Hepatic stellate cell (primary cell): Measurements from ENCODE around the gene NPRL2.
A peak's percentile ranks its signal among the peaks of the same experiment; 100 is the strongest.

ENCODE experiments used
- DNase-seq: peaks from one replicate; pipeline ENCODE4 v3.0.0; 2011; ENCODE audit warnings: low spot score

The NPRL2 gene

DNA sequence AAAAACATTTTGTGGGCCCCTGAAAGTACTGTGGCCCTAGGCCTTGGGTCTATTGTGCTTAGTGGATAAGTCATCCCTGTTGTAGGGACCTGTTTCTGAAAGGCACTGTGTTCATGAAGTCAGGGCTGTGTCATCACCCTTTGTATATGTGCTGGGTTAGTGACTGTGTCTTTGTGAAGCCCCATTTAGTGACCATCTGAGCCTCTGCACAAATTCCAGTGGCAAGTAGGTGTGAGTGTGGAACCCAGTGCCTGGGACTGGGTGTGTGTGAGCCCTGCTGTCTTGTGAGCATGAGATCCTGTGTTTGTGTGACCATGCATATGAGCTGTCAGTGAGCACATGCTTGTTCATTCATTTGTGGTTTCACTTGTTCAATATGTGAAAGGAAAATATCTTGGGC, 46.0 kb downstream of the NPRL2 start:
- no peak for DNase-seq

DNA sequence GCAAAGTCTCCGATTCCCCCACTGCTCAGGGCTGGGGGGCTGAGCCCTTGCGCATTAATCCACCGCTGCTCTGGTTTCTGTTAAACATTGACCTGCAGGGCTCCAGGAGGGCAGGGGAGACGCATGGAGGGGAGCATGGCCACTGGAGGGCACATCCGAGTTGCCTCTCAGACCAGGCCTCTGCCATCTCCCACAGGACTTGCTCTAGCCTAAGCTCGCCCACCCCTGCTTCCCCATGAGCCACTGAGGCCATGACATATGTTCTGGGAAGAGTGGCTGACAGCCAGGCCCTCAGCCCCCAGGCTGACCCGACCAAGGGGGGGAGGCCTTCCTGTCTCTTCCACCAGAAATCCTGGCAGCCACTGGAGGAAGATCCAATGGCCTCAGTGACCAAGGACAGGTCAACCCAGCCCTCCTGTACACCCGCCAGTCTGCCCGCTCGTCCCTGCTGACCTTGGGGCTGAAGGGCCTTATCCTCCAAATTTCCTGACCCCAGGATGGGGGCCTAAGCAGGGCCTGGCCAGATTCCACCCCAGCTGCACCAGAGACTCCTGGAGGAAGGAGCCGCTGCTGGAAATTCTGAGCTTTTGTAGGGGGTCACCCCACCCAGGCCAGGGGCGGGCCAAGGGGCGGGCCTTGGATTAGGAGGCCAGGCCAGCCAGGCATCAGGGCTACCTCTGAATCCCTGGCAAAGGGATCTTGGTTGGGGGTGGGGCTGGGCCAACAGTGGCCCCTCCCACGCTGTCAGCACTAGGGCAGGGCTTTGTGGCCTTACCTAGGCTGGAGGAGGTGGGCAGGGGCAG, 47.4 kb downstream of the NPRL2 start, which contains the start of gene HYAL1:
Gene HYAL1, minus strand, starts transcription at position 562 of the 803 bp plus-strand sequence. CDS start 618 bp downstream, outside the sequence.
- no peak for DNase-seq

DNA sequence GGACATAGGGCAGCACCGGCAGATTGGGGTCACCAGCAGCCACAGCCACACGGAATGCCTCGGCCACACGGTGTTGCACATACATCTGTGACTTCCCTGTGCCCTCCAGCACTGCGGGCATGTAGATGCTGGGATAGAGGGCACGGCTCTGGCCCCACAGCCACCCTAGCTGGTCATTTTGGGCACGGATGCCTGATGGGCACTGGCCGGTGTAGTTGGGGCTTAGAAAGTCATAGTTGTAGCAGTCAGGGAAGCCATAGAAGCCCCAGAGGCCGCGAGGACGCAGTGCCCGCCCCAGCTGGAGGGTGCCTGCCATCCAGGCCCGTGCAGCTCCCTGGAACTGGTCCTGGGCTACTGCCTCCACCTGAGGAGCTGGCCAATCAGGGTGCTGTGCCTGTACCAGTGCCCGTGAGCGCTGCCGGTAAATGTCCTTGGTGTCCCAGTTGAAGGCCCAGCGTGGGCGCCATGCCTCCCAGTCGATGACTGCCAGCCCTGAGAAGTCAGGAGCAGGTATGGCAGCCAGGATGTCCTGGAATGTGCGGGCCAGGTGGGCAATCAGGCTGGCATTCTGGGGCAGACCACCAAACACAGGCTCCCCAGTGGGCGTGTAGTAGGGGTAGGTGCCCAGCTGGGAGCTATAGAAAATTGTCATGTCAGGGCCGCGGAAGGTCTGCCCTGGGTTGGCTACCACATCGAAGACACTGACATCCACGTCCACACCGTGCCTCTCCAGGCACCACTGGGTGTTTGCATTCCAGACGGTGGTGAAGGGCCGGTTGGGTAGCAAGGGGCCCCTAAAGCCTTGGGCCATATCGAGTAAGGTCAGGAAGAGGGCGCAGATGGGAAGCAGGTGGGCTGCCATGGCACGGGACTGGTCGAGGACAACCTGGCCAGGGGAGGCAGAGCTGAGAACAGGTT, 48.2 kb downstream of the NPRL2 start:
- no peak for DNase-seq

DNA sequence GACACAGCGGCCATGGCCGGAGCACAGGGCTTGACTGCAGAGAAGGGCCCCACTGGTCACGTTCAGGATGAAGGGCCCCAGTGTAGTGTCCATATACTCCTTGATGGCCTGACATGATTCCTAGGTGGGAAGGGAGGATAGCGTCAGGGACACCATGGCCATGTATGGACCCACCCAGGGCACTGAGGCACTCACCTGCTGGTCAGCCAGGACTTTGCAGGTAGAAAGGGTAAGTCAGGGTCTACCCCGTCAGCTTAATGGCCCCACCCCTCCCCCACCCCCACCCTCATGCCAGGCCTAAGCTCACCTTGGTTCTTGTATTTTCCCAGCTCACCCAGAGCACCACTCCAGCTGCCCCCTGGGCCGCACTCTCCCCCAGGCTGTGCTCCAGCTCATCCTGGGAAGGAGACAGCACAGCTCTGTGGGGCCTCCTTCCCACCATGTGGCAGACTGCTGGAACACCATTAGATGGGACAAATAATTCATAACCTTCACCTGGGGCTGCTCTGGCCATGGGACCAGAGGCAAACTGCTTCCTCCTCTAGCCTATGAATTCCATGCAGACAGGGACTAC, 49.8 kb downstream of the NPRL2 start:
- no peak for DNase-seq

DNA sequence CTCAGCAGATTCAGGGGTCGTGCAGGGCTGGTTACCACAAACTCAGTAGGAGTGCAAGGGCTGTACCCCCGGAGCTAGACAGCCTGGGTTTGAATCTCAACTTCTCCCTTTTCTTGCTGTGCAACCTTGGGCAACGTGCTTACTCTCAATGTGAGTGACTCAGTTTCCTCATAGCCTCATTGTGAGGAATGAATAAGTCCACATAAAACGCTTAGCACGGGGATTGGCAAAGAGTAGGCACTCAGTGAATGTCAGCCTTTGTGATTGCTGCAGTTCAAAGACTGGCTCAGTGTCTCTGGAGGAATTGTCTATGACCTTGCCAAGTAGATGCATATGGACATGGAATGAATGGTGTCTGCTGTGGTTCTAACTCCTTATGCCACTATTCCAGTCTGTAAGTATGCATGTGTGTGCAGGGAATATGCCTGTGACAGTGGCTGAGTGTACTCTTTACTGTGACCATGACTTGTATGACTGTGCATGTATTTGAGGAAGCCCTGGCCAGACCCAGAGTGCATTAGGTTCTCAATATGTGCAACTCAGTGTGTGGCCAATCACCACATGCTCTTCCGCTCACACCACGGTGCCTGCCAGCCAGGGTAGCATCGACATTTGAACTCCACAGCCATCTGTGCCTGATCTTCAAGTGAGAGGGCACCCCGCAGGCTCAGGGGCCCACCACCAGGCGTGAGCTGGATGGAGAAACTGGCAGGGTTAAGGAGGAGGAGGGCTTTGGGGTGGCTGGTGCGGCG, 50.5 kb downstream of the NPRL2 start:
- no peak for DNase-seq

DNA sequence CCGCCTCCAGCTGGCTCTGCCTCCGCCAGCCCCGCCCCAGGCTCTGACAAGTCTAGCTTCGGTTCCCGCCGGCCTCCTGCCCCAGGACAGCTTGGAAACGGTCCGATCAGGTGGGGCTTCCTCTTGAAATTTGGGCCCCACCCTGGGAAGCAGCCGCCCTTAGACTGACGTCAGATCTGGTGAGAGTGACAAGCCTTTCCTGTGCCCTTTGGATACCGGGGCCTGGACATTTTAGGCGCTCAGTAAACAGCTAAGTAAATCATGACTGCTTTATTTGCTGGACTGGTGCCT, 51.0 kb downstream of the NPRL2 start:
- DNase-seq, result no peak

DNA sequence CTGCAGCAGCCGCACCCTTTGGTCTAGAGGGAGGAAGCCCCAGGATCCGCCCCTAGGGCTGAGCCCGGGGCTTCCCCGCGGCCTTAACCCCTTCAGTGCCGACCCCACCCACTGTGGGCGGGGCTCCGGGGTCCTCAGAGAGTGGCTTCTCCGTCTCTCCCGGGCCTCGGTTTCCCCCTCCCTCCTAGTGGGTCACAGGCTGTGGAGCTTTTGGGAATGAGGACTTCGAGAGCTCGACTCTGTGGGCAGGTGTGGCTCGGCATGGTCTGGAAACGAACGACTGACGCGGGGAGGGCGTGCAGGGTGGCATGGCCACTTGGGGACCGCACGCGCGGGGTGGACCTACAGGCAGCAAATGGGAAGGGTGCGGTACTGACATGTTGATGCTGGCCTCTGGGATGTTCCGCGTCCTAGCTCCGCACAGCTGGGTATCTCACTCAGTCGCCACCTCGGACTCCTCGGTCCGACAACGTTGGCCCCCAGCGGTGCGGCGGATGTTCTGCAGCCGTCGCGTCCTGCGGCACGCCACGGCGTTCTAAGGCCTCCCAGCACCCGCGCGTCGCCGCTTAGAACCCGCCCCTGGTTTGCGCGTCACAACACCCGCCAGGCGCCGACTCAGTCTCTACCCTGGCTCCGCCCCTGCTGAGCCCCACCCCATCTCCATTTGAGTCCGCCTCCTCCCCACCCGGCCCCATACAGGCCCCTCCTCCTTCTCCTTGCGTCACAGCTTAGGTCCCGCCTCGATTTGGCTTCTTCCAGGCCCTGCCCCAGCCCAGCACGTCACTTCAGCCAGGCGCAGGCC, 51.5 kb downstream of the NPRL2 start, which contains the start of the genes HYAL3 and NAA80:
Gene HYAL3, minus strand, starts transcription at position 570 of the 802 bp plus-strand sequence. CDS start 3,803 bp downstream, outside the sequence.
Gene NAA80, minus strand, starts transcription at position 570 of the 802 bp plus-strand sequence. CDS start 1,942 bp downstream, outside the sequence.
- DNase-seq, result peak; percentile 100

DNA sequence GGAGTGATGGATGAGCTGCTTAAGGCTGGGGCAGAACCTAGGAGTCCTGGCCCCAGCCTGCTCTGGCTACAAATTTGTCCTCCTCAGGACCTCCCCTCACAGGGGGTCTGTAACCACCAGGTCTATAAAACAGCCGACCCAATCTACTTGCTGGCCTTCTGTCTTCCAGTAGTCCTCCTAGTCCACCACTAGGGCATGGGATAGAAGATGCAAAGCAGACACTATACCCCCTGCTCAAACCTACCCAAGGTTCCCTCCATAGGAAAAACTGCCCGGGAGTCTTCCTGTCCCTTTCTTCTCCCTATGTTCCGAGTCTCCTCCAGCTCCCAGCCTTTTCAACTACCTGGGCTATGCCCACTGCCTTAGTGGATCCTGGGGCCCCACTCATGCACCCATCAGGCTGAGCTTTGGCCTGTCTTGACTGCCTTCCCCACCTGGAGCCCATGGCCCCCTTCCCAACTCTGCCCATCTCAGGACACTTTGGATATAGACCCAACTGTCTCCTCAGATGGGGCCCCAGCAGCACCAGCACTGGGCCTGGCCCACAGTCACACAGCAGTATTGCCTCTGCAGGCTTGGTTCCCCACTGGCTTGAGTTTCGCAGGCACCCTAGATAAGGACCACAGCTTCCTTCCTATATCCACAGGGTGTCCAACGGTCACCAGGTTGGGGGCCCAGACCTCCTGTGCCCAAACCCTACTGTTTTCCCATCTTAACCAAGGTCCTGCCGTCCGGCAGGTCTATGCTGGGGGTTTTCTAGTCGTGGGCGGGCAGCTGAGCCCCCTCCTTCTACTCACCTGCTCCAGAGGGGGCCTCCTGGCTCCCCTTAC, 52.5 kb downstream of the NPRL2 start:
- DNase-seq, result no peak

DNA sequence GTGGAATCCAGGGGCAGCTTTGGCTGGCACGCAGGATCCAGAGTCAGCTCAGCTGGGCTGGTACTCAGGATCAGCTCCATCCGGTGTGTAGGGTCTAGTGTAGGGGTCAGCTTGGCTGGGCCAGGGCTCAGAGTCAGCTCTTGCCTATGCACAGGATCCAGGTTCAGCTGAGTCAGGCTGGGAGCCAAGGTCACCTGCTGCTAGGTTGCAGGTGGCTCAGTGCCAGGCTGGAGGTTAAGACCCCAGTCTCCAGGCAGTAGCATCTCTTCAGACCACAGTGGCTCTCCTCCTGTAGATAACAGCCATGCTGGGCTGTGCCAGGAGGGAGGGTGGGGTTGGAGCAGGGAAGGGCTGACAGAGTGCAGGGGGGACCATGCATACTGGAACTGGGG, 53.2 kb downstream of the NPRL2 start:
- no peak for DNase-seq
